Thoracic aorta (tissue), 2 donors: ENCODE measurements around the gene SURF1. TPM values are rescaled to one million over a fixed set of nuclear protein-coding genes. Genes with fewer than 3 reads are reported as not detected.
"Not testable (repeated sequence)": the region's sequence is repeated elsewhere in the genome, so short reads cannot be mapped to it uniquely, and the experiment has no call there.

ENCODE experiments used
- ATAC-seq: fragments of 150-250 bp; one replicate; pipeline ENCODE4 v1.8.0; 2017; ENCODE audit warnings: low read depth; ENCODE audit not compliant: insufficient number of reproducible peaks, low FRiP score
- DNase-seq: peaks from one replicate; pipeline ENCODE4 v3.0.0-alpha.2; 2020; ENCODE audit warnings: low spot score
- H3K27ac ChIP-seq, 2 donors: fragments of 200-600 bp; sonication (generic); 1 replicate in 1 of 2; 2 replicates in 1 of 2; pipeline ENCODE4 v1.5.1; 2016; ENCODE audit warnings: mild to moderate bottlenecking in 2 of 2, moderate library complexity in 2 of 2
- H3K27me3 ChIP-seq: fragments of 200-600 bp; sonication (generic); replicated peaks from 2 replicates; pipeline ENCODE4 v1.6.0; 2016; ENCODE audit warnings: mild to moderate bottlenecking; ENCODE audit not compliant: insufficient read depth
- H3K36me3 ChIP-seq: fragments of 200-600 bp; sonication (generic); one replicate; pipeline ENCODE4 v1.5.1; 2016
- H3K4me1 ChIP-seq, 2 donors: fragments of 200-600 bp; sonication (generic); 1 replicate in 1 of 2; 2 replicates in 1 of 2; pipeline versions ENCODE4 v1.5.1 to v1.6.0; 2016; ENCODE audit warnings: low read depth in 2 of 2, mild to moderate bottlenecking in 1 of 2; ENCODE audit not compliant: control insufficient read depth in 1 of 2
- H3K4me3 ChIP-seq: fragments of 200-600 bp; sonication (generic); 2 replicates; pipeline ENCODE4 v1.5.1; 2016; ENCODE audit warnings: mild to moderate bottlenecking
- H3K9me3 ChIP-seq: fragments of 200-600 bp; sonication (generic); 2 replicates; pipeline ENCODE4 v1.5.1; 2016
- CTCF ChIP-seq: fragments of 200-600 bp; sonication (generic); IDR thresholded peaks from one replicate; pipeline ENCODE4 v1.5.1; 2019; ENCODE audit warnings: antibody characterized with exemption
- total RNA-seq, 2 donors: library from RNA; depleted of rRNA; stranded (reverse); fragments of >200 nt; gene quantifications; one replicate each; pipeline versions ENCODE4 v1.1.0 to v1.2.3, GENCODE V29; 2016

SURF1 gene
- total RNA-seq, 2 donors from 2014 or later, result 47.6 to 66.6 TPM

- H3K27ac ChIP-seq, result no peak overlapping the region
- no peaks in the 10 kb centered on the region for H3K36me3 ChIP-seq
- no peaks in the 10 kb centered on the region for H3K27me3 ChIP-seq
- no peak overlapping the region for H3K4me3 ChIP-seq
- no peak for TF ChIP-seq CTCF
- no peaks in the 10 kb centered on the region for H3K4me1 ChIP-seq
- ATAC-seq (no peak), DNase-seq (no peak)
- no peaks in the 10 kb centered on the region for H3K9me3 ChIP-seq
Measured at GRCh38 chr9:133322701-133323100, 33.6 kb downstream of the SURF1 start.

- Histone ChIP-seq H3K4me3 (no peak overlapping the region), H3K4me1 (no peaks in the 10 kb centered on the region), H3K27me3 (no peaks in the 10 kb centered on the region), H3K27ac (no peak overlapping the region), H3K9me3 (no peaks in the 10 kb centered on the region), H3K36me3 (no peaks in the 10 kb centered on the region)
- ATAC-seq, result no peak
- TF ChIP-seq CTCF, result no peak
- DNase-seq, result no peak
Measured at GRCh38 chr9:133321411-133321935, 34.8 kb downstream of the SURF1 start.

GRCh38 chr9:133320421-133320881 lies 35.8 kb downstream of the SURF1 start:
- no peaks in the 10 kb centered on the region for H3K36me3 ChIP-seq
- H3K9me3 ChIP-seq, result no peaks in the 10 kb centered on the region
- H3K27ac ChIP-seq, result no peak overlapping the region
- no peak overlapping the region for H3K4me3 ChIP-seq
- no peak for TF ChIP-seq CTCF
- DNase-seq (no peak), ATAC-seq (no peak)
- H3K27me3 ChIP-seq, result no peaks in the 10 kb centered on the region
- H3K4me1 ChIP-seq, result no peaks in the 10 kb centered on the region

GRCh38 chr9:133317551-133317950 lies 38.7 kb downstream of the SURF1 start:
- ATAC-seq, H3K4me3 ChIP-seq, H3K27me3 ChIP-seq, DNase-seq, H3K4me1 ChIP-seq, H3K9me3 ChIP-seq, H3K36me3 ChIP-seq, H3K27ac ChIP-seq: not testable (repeated sequence)

- H3K27ac ChIP-seq, result no peak overlapping the region
- no peak overlapping the region for H3K4me3 ChIP-seq
- no peaks in the 10 kb centered on the region for H3K27me3 ChIP-seq
- no peaks in the 10 kb centered on the region for H3K36me3 ChIP-seq
- no peaks in the 10 kb centered on the region for H3K9me3 ChIP-seq
- TF ChIP-seq CTCF, result no peak
- no peak for DNase-seq
- ATAC-seq, result no peak
- H3K4me1 ChIP-seq, result no peaks in the 10 kb centered on the region
Measured at GRCh38 chr9:133315997-133316396, 40.3 kb downstream of the SURF1 start.

- Histone ChIP-seq H3K27ac (no peak overlapping the region), H3K36me3 (no peaks in the 10 kb centered on the region), H3K27me3 (no peaks in the 10 kb centered on the region), H3K4me3 (no peak overlapping the region), H3K9me3 (no peaks in the 10 kb centered on the region), H3K4me1 (no peaks in the 10 kb centered on the region)
- ATAC-seq (no peak), DNase-seq (no peak)
- no peak for TF ChIP-seq CTCF
Measured at GRCh38 chr9:133309608-133310007, 46.7 kb downstream of the SURF1 start.
